Measurements from ENCODE around the gene TMEM72. TPM values are rescaled to one million over a fixed set of nuclear protein-coding genes. Genes with fewer than 3 reads are reported as not detected.

Gene TMEM72
- total RNA-seq, 1 donor from 2014 or later: not detected

DNA sequence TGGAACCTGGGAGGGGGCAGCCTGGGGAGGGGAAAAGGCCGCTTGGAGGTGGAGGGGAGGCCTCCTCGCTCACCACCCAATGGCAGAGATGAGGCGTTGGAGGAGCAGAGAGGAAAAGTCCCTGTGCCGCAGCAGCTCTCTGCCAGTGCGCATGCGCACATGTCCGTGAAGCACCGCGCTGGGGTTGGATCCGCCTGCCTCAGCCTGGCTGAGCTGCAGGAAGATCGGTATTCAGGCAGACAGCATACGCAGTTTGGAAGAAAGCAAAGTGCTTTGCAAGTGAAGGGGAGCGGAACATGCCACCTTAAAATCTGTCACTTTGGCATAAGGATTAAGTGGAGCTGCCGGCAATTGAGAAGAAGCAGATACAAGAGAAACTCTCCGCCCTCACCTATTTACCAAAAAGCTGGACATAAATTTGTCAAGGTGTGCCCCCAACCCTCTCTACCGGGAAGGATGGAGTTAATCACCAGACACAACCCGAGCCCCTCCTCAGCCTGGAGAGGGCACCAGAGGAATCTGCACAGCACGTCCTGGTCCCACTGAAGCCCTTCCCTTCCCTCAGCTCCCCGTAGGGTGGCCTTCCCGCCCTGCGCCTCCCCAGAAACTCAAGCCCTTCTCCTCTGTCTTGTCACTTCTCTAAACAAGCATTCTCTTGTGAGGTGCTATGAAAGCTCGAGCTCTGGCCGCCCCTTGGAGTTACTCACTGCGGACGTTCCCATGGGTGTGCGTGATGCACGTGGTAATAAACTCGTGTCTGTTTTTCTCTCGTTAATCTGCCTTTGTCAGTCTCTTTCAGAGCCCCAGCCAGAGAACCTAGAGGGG, 32.2 kb upstream of the TMEM72 start:
- TF ChIP-seq, protein P1, sequence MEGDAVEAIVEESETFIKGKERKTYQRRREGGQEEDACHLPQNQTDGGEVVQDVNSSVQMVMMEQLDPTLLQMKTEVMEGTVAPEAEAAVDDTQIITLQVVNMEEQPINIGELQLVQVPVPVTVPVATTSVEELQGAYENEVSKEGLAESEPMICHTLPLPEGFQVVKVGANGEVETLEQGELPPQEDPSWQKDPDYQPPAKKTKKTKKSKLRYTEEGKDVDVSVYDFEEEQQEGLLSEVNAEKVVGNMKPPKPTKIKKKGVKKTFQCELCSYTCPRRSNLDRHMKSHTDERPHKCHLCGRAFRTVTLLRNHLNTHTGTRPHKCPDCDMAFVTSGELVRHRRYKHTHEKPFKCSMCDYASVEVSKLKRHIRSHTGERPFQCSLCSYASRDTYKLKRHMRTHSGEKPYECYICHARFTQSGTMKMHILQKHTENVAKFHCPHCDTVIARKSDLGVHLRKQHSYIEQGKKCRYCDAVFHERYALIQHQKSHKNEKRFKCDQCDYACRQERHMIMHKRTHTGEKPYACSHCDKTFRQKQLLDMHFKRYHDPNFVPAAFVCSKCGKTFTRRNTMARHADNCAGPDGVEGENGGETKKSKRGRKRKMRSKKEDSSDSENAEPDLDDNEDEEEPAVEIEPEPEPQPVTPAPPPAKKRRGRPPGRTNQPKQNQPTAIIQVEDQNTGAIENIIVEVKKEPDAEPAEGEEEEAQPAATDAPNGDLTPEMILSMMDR (IDR thresholded peaks at IDR 0.05; ENCODE audit: insufficient read depth, low read length, poor library complexity, severe bottlenecking): peak; percentile 26
- H3K4me3 ChIP-seq (ENCODE audit: low read depth, low read length): peak overlapping the region; percentile 5
- H3K36me3 ChIP-seq (ENCODE audit: control insufficient read depth, insufficient read depth, low read length): no peaks in the 10 kb centered on the region
- DNase-seq (ENCODE audit: low read depth): peak; percentile 55
- peaks cover 20% of the 10 kb centered on the region for H3K27me3 ChIP-seq (ENCODE audit: control insufficient read depth, insufficient read depth, low read length)

DNA sequence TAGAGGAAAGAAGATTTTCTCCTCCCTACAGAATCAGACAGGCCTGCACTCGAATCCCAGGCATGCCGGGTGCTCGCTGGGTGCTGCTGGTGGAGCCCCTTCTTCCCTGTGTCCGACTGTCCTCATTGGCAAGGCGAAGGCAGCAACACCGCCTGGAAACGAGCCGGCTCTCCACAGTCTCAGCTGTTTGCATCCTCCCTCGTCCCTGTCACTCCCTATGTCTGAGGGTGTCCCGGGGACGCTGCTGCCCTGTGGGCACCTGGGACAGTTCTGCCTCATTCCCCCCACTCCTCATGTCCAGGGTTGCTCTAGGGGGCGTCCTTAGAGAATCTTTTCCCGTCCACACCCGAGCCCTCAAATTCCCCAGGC, 31.6 kb upstream of the TMEM72 start:
- Histone ChIP-seq H3K27me3 (ENCODE audit: control insufficient read depth, insufficient read depth, low read length) (peaks cover 20% of the 10 kb centered on the region), H3K36me3 (ENCODE audit: control insufficient read depth, insufficient read depth, low read length) (no peaks in the 10 kb centered on the region), H3K4me3 (ENCODE audit: low read depth, low read length) (no peak overlapping the region)
- no peak for DNase-seq (ENCODE audit: low read depth)
- TF ChIP-seq, protein P1 (IDR thresholded peaks at IDR 0.05; ENCODE audit: insufficient read depth, low read length, poor library complexity, severe bottlenecking): no peak

DNA sequence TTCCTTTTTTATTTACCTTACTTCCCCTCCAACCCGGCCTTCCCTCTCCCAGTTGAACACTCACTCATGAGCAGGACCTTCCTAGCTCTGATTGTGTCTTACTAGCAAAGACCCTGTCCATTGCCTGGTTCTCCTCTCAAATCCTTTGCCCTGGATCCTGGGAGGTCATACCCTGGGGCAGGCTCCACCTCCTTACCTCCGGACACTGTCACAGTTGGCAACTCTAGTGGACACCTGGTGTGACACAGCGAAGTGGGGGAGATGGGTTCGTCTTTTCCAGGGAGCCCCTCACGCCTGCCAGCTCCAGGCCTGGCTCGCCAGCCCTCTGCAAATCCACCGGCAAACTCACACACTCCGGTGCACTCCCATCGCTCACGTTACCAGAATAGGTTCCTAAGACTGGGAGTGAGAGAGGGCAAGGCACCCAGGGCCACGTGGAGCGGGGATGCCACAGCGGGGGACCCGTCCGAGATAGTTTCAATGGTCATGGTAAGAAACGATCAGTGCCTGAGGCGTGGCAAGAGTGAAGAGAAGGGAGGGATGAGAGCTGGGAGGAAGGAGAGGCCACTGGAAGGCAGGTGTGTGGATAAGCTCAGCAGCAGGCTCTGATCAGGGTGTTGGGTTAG, 30.9 kb upstream of the TMEM72 start:
- Histone ChIP-seq H3K4me3 (ENCODE audit: low read depth, low read length) (no peak overlapping the region), H3K27me3 (ENCODE audit: control insufficient read depth, insufficient read depth, low read length) (peaks cover 20% of the 10 kb centered on the region), H3K36me3 (ENCODE audit: control insufficient read depth, insufficient read depth, low read length) (no peaks in the 10 kb centered on the region)
- TF ChIP-seq, protein P1 (IDR thresholded peaks at IDR 0.05; ENCODE audit: insufficient read depth, low read length, poor library complexity, severe bottlenecking): no peak
- no peak for DNase-seq (ENCODE audit: low read depth)

DNA sequence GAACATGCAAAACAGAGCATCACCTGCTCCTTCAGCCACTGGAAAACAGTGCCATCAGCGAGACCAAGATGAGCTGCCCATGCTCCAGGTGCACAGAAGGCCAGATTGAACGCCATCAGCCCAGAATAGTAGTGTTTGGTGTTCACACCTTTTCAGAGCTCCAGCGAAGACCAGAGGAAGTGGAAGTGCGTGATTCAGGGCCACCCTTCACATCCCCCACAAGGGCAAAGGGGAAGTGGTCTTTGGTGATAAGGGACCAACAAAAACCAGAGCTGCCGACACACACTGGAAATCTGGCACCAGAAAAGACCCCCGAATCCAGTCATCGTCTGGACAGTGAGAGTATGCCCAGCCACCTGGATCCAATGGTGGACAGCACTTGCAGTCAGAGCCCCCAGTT, 29.5 kb upstream of the TMEM72 start:
- H3K27me3 ChIP-seq (ENCODE audit: control insufficient read depth, insufficient read depth, low read length): peaks cover 20% of the 10 kb centered on the region

DNA sequence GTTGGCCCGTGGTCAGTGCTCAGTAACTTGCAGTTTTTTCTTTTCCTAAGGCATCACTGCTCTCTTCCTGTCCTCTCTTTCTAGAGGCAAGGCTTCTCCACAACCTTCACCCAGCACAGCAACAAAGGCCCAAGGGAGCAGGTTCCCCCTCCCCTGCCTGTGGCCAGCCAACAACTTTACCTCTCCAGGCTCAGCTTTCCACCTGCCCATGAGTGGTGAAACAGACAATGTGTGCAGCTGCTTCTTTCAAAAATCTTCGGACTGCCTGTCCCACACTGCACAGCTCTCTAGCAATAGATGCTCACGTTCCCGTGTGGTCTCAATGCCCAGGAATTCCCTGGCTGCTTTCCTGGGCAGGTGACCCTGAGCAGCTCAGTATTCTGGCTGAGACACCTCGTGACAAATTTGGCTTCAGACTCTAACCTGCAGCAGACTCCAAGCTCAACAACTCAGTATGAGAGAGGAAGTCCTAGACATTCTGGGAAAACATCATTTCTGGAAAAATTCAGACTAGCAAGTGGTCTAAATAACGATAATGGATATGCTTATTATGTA, 28.9 kb upstream of the TMEM72 start:
- H3K36me3 ChIP-seq (ENCODE audit: control insufficient read depth, insufficient read depth, low read length): no peaks in the 10 kb centered on the region
- no peak for DNase-seq (ENCODE audit: low read depth)
- TF ChIP-seq, protein P1 (IDR thresholded peaks at IDR 0.05; ENCODE audit: insufficient read depth, low read length, poor library complexity, severe bottlenecking): no peak
- H3K4me3 ChIP-seq (ENCODE audit: low read depth, low read length): no peak overlapping the region
- H3K27me3 ChIP-seq (ENCODE audit: control insufficient read depth, insufficient read depth, low read length): peaks cover 20% of the 10 kb centered on the region

More for the DNA sequence above, 29.5 kb upstream of the TMEM72 start:
- no peak overlapping the region for H3K4me3 ChIP-seq (ENCODE audit: low read depth, low read length)
- no peaks in the 10 kb centered on the region for H3K36me3 ChIP-seq (ENCODE audit: control insufficient read depth, insufficient read depth, low read length)
- TF ChIP-seq, protein P1 (IDR thresholded peaks at IDR 0.05; ENCODE audit: insufficient read depth, low read length, poor library complexity, severe bottlenecking): no peak
- no peak for DNase-seq (ENCODE audit: low read depth)
